SK-N-SH treated with all-trans-retinoic acid at 6 μM for 48 hours (cell line): ENCODE measurements around the gene TMEM144.

Experiments used
- ARNTL ChIP-seq: fragments of 450-650 bp; formaldehyde crosslinking; IDR thresholded peaks from 2 replicates; pipeline ENCODE4 v1.5.0; 2020; ENCODE audit warnings: low read depth, mild to moderate bottlenecking, moderate library complexity, borderline replicate concordance
- CSDC2 ChIP-seq: fragments of 250-450 bp; sonication (Bioruptor Pico); IDR thresholded peaks from 2 replicates; pipeline ENCODE4 v1.5.0; 2020; ENCODE audit warnings: mild to moderate bottlenecking, moderate library complexity
- ISL1 ChIP-seq: fragments of 250-450 bp; sonication (Bioruptor Pico); IDR thresholded peaks from 2 replicates; pipeline ENCODE4 v2.1.2; 2022; ENCODE audit warnings: mild to moderate bottlenecking, moderate library complexity
- RARB ChIP-seq: fragments of 250-450 bp; sonication (Bioruptor Pico); IDR thresholded peaks from 2 replicates; pipeline ENCODE4 v1.8.0; 2021; ENCODE audit warnings: mild to moderate bottlenecking, moderate library complexity
- SNAI2 ChIP-seq: fragments of 250-450 bp; sonication (Bioruptor Pico); IDR thresholded peaks from 2 replicates; pipeline ENCODE4 v1.5.0; 2020; ENCODE audit warnings: mild to moderate bottlenecking, moderate library complexity
- TOX ChIP-seq: fragments of 250-450 bp; sonication (Bioruptor Pico); IDR thresholded peaks from 2 replicates; pipeline ENCODE4 v1.8.0; 2021; ENCODE audit warnings: mild to moderate bottlenecking, moderate library complexity, borderline replicate concordance
- ZC3H10 ChIP-seq: fragments of 250-450 bp; sonication (Bioruptor Pico); IDR thresholded peaks from 2 replicates; pipeline ENCODE4 v1.5.1; 2021; ENCODE audit warnings: mild to moderate bottlenecking, moderate library complexity
- ZNF70 ChIP-seq: fragments of 450-650 bp; formaldehyde crosslinking; IDR thresholded peaks from 2 replicates; pipeline ENCODE4 v1.5.0; 2020; ENCODE audit warnings: mild to moderate bottlenecking, moderate library complexity
- TF ChIP-seq, protein P1 (sequence below): fragments of 250-450 bp; sonication (Bioruptor Pico); IDR thresholded peaks from 2 replicates; pipeline ENCODE4 v1.8.0; 2020; ENCODE audit warnings: mild to moderate bottlenecking, moderate library complexity, borderline replicate concordance
- TF ChIP-seq, protein P2 (sequence below): fragments of 250-450 bp; sonication (Bioruptor Pico); IDR thresholded peaks from 2 replicates; pipeline ENCODE4 v1.5.1; 2020; ENCODE audit warnings: low read depth, mild to moderate bottlenecking, moderate library complexity
- TF ChIP-seq, protein P3 (sequence below): fragments of 250-450 bp; sonication (Bioruptor Pico); IDR thresholded peaks from 2 replicates; pipeline ENCODE4 v1.8.0; 2021; ENCODE audit warnings: low read depth, mild to moderate bottlenecking, moderate library complexity, borderline replicate concordance

DNA sequence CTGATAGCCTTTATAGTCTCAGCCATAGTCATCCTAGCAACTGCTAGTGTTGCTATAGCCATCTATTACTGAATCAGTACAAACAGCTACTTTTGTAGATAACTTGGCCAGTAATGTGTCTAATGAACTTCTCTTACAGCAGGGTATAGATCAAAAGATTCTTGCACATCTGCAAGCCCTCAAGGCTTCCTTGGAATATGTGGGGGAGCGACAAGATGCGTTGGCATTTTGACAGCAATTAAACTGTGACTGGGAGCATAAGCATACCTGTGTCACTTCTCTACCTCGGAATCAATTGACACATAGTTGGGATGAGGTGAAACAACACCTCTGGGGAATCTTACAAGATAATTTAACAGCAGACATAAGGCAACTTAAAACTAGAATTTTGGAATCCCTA, 87.6 kb downstream of the TMEM144 start:
- TF ChIP-seq ARNTL (no peak), CSDC2 (CRISPR knock-in tag) (no peak), SNAI2 (CRISPR knock-in tag) (no peak), ZC3H10 (CRISPR knock-in tag) (no peak), TOX (CRISPR knock-in tag) (no peak), ISL1 (no peak), ZNF70 (CRISPR knock-in tag) (no peak), RARB (CRISPR knock-in tag) (no peak)
- TF ChIP-seq, protein P1, sequence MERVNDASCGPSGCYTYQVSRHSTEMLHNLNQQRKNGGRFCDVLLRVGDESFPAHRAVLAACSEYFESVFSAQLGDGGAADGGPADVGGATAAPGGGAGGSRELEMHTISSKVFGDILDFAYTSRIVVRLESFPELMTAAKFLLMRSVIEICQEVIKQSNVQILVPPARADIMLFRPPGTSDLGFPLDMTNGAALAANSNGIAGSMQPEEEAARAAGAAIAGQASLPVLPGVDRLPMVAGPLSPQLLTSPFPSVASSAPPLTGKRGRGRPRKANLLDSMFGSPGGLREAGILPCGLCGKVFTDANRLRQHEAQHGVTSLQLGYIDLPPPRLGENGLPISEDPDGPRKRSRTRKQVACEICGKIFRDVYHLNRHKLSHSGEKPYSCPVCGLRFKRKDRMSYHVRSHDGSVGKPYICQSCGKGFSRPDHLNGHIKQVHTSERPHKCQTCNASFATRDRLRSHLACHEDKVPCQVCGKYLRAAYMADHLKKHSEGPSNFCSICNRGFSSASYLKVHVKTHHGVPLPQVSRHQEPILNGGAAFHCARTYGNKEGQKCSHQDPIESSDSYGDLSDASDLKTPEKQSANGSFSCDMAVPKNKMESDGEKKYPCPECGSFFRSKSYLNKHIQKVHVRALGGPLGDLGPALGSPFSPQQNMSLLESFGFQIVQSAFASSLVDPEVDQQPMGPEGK = no peak
- TF ChIP-seq, protein P2, sequence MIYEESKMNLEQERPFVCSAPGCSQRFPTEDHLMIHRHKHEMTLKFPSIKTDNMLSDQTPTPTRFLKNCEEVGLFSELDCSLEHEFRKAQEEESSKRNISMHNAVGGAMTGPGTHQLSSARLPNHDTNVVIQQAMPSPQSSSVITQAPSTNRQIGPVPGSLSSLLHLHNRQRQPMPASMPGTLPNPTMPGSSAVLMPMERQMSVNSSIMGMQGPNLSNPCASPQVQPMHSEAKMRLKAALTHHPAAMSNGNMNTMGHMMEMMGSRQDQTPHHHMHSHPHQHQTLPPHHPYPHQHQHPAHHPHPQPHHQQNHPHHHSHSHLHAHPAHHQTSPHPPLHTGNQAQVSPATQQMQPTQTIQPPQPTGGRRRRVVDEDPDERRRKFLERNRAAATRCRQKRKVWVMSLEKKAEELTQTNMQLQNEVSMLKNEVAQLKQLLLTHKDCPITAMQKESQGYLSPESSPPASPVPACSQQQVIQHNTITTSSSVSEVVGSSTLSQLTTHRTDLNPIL (CRISPR knock-in tag) = no peak
- TF ChIP-seq, protein P3, sequence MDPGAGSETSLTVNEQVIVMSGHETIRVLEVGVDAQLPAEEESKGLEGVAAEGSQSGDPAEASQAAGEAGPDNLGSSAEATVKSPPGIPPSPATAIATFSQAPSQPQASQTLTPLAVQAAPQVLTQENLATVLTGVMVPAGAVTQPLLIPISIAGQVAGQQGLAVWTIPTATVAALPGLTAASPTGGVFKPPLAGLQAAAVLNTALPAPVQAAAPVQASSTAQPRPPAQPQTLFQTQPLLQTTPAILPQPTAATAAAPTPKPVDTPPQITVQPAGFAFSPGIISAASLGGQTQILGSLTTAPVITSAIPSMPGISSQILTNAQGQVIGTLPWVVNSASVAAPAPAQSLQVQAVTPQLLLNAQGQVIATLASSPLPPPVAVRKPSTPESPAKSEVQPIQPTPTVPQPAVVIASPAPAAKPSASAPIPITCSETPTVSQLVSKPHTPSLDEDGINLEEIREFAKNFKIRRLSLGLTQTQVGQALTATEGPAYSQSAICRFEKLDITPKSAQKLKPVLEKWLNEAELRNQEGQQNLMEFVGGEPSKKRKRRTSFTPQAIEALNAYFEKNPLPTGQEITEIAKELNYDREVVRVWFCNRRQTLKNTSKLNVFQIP (CRISPR knock-in tag) = no peak
